Limb (tissue), 2 donors: Measurements from ENCODE around the gene NEGR1.

Experiments used
- DNase-seq, 2 donors: peaks; one replicate each; pipeline ENCODE4 v3.0.0-alpha.2; 2016; ENCODE audit errors: extremely low spot score in 2 of 2

The NEGR1 gene

GRCh38 chr1:71399594-71399993, 882.7 kb downstream of the NEGR1 start:
- DNase-seq, result no peak

DNA sequence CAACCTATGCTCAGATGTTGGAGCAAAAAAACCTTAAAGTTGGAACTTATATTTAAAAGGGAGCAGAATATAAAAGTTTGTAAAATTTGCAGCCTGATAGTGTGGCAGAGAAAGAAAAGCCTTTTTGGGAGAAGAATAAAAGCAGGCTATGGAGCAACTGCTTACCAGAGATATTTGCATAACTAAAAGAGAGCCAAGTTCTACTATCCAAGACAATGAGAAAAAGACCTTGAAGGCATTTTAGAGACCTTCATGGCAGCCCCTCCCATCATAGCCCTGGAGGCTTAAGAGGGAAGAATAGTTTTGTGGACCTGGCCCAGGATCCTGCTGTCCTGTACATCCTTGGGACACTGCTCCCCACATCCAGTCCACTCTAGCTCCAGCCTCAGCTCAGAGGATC, 889.0 kb downstream of the NEGR1 start:
- DNase-seq, result no peak

DNA sequence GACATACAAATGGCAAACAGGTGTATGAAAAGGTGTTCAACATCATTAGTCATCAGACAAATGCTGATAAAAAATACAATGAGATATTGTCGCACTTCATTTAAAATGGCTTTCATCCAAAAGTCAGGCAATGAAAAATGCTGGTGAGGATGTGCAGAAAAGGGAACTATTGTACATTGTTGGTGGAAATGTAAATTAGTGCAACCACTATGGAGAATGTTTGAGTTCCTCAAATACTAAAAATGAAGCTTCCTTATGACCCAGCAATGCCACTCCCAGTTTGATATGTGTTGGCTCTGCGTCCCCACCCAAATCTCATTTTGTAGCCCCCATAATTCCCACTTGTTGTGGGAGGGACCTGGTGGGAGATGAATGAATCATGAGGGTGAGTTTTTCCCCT, 891.8 kb downstream of the NEGR1 start:
- DNase-seq, result no peak

GRCh38 chr1:71377886-71378285, 904.5 kb downstream of the NEGR1 start:
- DNase-seq, result no peak

GRCh38 chr1:71372496-71372895, 909.8 kb downstream of the NEGR1 start:
- no peak for DNase-seq

GRCh38 chr1:71371581-71371980, 910.8 kb downstream of the NEGR1 start:
- DNase-seq, result no peak

DNA sequence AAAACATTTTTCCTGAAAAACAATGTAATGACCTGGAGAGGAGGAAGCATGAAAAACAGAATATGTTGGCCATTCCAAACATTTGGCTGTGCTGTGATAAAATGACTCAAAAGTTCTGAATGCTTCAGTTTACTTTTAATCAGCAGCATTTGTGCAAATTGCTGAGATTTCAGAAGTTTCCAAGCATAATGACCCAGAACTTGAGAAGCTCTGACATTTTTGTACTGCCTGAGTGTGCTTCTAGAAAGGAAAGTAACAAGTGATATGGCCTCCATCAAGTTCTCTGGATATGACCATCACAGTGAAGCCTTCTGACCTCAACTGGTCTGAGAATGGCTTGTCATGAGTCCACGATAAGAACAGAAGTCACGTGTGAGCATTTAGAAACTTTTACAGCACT, 918.1 kb downstream of the NEGR1 start:
- DNase-seq, result no peak

- DNase-seq, result no peak
These were observed 919.6 kb downstream of the NEGR1 start for GRCh38 chr1:71362691-71363090.

DNA sequence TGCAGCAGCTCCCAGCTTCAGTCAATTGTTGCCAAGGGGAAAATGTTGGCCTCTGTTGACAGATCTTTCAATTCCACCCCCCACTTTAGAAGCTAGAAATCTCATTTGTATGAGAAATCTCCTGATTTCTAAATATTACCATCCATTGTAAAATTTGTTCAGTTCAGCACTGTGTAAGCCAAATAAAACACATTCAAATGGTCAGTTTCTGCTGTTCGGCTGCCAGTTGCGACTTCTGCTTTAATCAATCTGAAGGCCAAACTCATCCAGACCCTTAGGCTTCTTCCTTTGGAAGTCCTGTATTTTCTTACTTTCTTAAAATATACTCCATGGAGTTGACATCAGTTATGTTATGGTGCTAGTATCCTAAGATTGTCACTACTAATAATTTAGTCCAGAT, 920.3 kb downstream of the NEGR1 start:
- DNase-seq, result no peak

- no peak for DNase-seq
These were observed 924.6 kb downstream of the NEGR1 start for GRCh38 chr1:71357708-71358107.

DNA sequence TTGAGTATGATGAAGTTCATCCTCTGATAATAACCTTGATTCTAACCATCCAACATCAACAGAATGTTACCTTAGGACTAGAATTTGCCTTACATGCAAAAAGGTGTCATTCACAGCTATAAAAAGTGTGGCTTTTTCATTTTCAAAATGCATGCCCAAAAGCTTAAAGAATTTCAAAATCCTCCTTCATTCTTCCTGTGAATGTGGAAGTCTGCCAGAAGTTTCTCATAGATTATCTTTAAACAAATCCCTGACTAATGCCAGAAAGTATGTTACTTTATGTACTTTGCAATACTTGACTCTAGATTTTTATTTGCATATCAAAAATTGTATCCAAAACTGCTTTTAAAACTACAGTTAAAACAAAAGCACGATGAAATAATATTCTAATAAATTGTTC, 930.9 kb downstream of the NEGR1 start:
- DNase-seq, result no peak

DNA sequence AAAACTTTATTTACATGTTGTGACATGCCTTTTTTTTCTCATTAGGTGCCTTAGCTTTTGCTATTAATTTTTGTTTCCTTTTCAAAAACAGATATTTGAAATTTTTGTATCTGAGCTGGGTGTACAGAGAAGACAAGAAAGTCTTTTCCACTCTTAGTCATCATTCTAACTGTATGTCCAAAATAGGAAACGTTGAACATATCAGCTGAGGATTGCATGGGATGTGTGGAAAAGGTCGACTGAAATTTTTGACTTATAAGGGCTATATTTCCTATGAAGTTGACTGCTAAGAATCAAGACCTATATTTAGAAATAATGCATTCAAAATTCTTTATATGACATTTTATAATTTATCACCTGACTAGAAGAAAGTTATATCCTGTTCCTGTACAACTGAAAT, 931.5 kb downstream of the NEGR1 start:
- no peak for DNase-seq

DNA sequence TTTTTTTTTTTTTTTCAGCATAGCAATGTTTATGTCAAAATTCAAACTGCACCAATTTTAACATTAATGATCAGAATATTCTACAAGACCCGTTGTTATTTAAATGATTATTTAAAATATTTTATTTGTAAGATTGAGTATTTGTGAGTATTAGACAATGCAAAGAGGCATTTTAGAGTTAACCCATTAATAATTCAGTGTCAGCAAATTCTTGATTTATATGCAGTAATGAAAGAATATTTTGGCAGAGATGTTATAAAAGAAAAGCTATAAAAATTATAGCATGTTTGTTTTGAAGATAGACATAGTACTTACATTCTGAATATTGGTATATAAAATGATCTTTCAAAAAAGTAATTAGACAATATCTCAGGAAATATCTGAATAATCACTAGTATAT, 932.0 kb downstream of the NEGR1 start:
- DNase-seq, result no peak
